ENCODE measurements around the gene SORBS1. TPM values are rescaled to one million over a fixed set of nuclear protein-coding genes. Genes with fewer than 3 reads are reported as not detected.

The SORBS1 gene
- total and polyA plus RNA-seq, 2 of the 13 experiments (the other 11 are each of a cell fraction or from before 2014, with no cell fraction given), result 16.8 to 39.8 TPM

DNA sequence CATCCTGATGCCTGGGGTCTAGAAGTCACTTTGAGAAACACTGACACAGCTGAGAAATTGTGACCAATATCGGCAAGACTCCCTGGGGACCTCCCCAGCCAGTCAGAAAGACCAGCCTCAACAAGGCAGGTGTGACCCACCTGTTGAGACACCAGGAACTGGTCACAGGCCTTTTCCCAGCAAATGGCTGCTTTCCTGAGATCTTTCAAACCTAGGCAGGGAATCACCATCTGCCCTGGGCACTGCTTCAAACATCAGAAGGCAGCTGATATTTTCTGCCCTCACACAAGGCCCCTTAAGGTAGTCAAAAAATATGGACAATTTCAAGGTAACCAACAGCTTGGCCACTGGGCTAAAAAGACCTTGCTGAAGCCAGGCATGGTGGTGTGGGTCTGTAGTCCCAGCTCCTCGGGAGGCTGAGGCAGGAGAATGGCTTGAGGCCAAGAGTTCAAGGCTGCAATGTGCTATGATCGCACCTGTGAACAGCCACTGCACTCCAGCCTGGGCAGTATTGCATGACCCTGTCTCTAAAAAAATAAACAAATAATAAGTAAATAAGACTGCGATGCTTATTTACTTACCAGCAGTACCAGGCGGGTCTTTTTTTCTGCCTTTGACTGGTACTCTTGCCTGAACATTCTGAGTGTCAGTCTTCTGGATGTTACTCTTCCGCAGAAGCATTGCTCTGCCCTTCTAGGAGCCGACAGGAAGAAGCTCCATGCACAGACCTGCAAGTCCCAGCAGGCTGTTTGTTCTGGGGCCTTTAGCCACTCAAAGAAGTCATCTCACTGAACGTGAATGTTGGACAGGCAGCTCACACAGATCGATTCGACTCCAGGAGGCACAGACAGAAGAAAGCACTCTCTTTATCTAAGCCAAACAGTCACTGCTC, 59.7 kb downstream of the SORBS1 start (continued):
- TF ChIP-seq, protein P1, sequence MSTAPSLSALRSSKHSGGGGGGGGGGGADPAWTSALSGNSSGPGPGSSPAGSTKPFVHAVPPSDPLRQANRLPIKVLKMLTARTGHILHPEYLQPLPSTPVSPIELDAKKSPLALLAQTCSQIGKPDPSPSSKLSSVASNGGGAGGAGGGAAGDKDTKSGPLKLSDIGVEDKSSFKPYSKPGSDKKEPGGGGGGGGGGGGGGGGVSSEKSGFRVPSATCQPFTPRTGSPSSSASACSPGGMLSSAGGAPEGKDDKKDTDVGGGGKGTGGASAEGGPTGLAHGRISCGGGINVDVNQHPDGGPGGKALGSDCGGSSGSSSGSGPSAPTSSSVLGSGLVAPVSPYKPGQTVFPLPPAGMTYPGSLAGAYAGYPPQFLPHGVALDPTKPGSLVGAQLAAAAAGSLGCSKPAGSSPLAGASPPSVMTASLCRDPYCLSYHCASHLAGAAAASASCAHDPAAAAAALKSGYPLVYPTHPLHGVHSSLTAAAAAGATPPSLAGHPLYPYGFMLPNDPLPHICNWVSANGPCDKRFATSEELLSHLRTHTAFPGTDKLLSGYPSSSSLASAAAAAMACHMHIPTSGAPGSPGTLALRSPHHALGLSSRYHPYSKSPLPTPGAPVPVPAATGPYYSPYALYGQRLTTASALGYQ (CRISPR knock-in tag; IDR thresholded peaks at IDR 0.05), result 0 out of 2 replicates have a peak, but pooled peaks have one; percentile 14
- TF ChIP-seq KMT2A (CRISPR knock-in tag; IDR thresholded peaks at IDR 0.05) (peak; percentile 70; the same call in 1 of the 2 replicates), RXRA (CRISPR knock-in tag; IDR thresholded peaks at IDR 0.05) (peak; percentile 71; the same call in 1 of the 2 replicates), TCF7 (IDR thresholded peaks at IDR 0.05; ENCODE audit: low read depth) (peak; percentile 44), ETV5 (CRISPR knock-in tag; IDR thresholded peaks at IDR 0.05; ENCODE audit: borderline replicate concordance) (peak; percentile 54; the same call in 1 of the 2 replicates), ZSCAN20 (CRISPR knock-in tag; IDR thresholded peaks at IDR 0.05; ENCODE audit: borderline replicate concordance) (0 out of 2 replicates have a peak, but pooled peaks have one; percentile 30), SOX6 (IDR thresholded peaks at IDR 0.05) (no peak), SOX6 (CRISPR knock-in tag; IDR thresholded peaks at IDR 0.05) (peak; percentile 73), ZNF292 (CRISPR knock-in tag; IDR thresholded peaks at IDR 0.05; ENCODE audit: borderline replicate concordance, low read depth) (peak; percentile 90), ISL2 (CRISPR knock-in tag; IDR thresholded peaks at IDR 0.05) (peak; percentile 47; the same call in 1 of the 2 replicates), HDAC2 (CRISPR knock-in tag; IDR thresholded peaks at IDR 0.05) (peak; percentile 33; the same call in 1 of the 2 replicates), TAF15 (IDR thresholded peaks at IDR 0.05; ENCODE audit: low read depth, low read length, poor library complexity, severe bottlenecking) (no peak), FOXA3 (CRISPR knock-in tag; IDR thresholded peaks at IDR 0.05) (peak; percentile 80), CREM (IDR thresholded peaks at IDR 0.05) (no peak; the same call in 1 of the 2 replicates), CREM (CRISPR knock-in tag; IDR thresholded peaks at IDR 0.05) (no peak), ZNF382 (CRISPR knock-in tag; IDR thresholded peaks at IDR 0.05; ENCODE audit: borderline replicate concordance) (no peak), SOX5 (CRISPR knock-in tag; IDR thresholded peaks at IDR 0.05; ENCODE audit: borderline replicate concordance) (peak; percentile 39; the same call in 1 of the 2 replicates), MYC (CRISPR knock-in tag; IDR thresholded peaks at IDR 0.05; ENCODE audit: borderline replicate concordance) (no peak), ZNF878 (CRISPR knock-in tag; IDR thresholded peaks at IDR 0.05) (no peak), SMC3 (IDR thresholded peaks at IDR 0.05; ENCODE audit: low read length) (peak; percentile 12; the same call in 1 of the 2 replicates), NR2F1 (CRISPR knock-in tag; IDR thresholded peaks at IDR 0.05) (peak; percentile 54 to 71; a peak in 3 of 4 replicates)
- TF ChIP-seq, protein P2, sequence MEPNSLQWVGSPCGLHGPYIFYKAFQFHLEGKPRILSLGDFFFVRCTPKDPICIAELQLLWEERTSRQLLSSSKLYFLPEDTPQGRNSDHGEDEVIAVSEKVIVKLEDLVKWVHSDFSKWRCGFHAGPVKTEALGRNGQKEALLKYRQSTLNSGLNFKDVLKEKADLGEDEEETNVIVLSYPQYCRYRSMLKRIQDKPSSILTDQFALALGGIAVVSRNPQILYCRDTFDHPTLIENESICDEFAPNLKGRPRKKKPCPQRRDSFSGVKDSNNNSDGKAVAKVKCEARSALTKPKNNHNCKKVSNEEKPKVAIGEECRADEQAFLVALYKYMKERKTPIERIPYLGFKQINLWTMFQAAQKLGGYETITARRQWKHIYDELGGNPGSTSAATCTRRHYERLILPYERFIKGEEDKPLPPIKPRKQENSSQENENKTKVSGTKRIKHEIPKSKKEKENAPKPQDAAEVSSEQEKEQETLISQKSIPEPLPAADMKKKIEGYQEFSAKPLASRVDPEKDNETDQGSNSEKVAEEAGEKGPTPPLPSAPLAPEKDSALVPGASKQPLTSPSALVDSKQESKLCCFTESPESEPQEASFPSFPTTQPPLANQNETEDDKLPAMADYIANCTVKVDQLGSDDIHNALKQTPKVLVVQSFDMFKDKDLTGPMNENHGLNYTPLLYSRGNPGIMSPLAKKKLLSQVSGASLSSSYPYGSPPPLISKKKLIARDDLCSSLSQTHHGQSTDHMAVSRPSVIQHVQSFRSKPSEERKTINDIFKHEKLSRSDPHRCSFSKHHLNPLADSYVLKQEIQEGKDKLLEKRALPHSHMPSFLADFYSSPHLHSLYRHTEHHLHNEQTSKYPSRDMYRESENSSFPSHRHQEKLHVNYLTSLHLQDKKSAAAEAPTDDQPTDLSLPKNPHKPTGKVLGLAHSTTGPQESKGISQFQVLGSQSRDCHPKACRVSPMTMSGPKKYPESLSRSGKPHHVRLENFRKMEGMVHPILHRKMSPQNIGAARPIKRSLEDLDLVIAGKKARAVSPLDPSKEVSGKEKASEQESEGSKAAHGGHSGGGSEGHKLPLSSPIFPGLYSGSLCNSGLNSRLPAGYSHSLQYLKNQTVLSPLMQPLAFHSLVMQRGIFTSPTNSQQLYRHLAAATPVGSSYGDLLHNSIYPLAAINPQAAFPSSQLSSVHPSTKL (CRISPR knock-in tag; IDR thresholded peaks at IDR 0.05), result peak; percentile 61; the same call in 1 of the 2 replicates
- TF ChIP-seq, protein P3, sequence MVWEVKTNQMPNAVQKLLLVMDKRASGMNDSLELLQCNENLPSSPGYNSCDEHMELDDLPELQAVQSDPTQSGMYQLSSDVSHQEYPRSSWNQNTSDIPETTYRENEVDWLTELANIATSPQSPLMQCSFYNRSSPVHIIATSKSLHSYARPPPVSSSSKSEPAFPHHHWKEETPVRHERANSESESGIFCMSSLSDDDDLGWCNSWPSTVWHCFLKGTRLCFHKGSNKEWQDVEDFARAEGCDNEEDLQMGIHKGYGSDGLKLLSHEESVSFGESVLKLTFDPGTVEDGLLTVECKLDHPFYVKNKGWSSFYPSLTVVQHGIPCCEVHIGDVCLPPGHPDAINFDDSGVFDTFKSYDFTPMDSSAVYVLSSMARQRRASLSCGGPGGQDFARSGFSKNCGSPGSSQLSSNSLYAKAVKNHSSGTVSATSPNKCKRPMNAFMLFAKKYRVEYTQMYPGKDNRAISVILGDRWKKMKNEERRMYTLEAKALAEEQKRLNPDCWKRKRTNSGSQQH (CRISPR knock-in tag; IDR thresholded peaks at IDR 0.05; ENCODE audit: low read depth), result peak; percentile 29; the same call in 1 of the 2 replicates
